Measurements from ENCODE around the gene ADAMTS17. TPM values are rescaled to one million over a fixed set of nuclear protein-coding genes. Genes with fewer than 3 reads are reported as not detected.
A peak's percentile ranks its signal among the peaks of the same experiment; 100 is the strongest.
"Not testable (repeated sequence)": the region's sequence is repeated elsewhere in the genome, so short reads cannot be mapped to it uniquely, and the experiment has no call there.

The ADAMTS17 gene
- total and polyA plus RNA-seq, 9 donors, result 3.1 to 8.2 (median 5.2) TPM

GRCh38 chr15:99928429-99928981 is 413.3 kb downstream of the ADAMTS17 start:
- Histone ChIP-seq H3K27me3 (ENCODE audit: control insufficient read depth, insufficient read depth, low read length) (peaks cover 4% of the 10 kb centered on the region), H3K36me3 (ENCODE audit: control insufficient read depth, insufficient read depth, low read length) (no peaks in the 10 kb centered on the region), H3K27ac (ENCODE audit: low read length) (peak overlapping the region; percentile 81), H3K9me3 (replicated peaks; ENCODE audit: control insufficient read depth, low read depth, low read length) (no peaks in the 10 kb centered on the region), H3K4me3 (ENCODE audit: low read length) (peak overlapping the region; percentile 30), H3K4me1 (ENCODE audit: control insufficient read depth, insufficient read depth, low read length) (peaks cover 22% of the 10 kb centered on the region)
- DNase-seq, result peak; percentile 91
- WGBS (ENCODE audit: insufficient coverage), result 2% methylated on average over 33 of the region's 38 CpGs

- H3K4me3 ChIP-seq (ENCODE audit: low read length); H3K9me3 ChIP-seq (replicated peaks; ENCODE audit: control insufficient read depth, low read depth, low read length); H3K27ac ChIP-seq (ENCODE audit: low read length); H3K27me3 ChIP-seq (ENCODE audit: control insufficient read depth, insufficient read depth, low read length); H3K36me3 ChIP-seq (ENCODE audit: control insufficient read depth, insufficient read depth, low read length); DNase-seq: not testable (repeated sequence)
- WGBS (ENCODE audit: insufficient coverage), result no CpG with 5 or more reads among the region's 48 CpGs
- H3K4me1 ChIP-seq (ENCODE audit: control insufficient read depth, insufficient read depth, low read length), result peaks cover 12% of the 10 kb centered on the region
These were observed 415.2 kb downstream of the ADAMTS17 start for GRCh38 chr15:99926532-99926931.

DNA sequence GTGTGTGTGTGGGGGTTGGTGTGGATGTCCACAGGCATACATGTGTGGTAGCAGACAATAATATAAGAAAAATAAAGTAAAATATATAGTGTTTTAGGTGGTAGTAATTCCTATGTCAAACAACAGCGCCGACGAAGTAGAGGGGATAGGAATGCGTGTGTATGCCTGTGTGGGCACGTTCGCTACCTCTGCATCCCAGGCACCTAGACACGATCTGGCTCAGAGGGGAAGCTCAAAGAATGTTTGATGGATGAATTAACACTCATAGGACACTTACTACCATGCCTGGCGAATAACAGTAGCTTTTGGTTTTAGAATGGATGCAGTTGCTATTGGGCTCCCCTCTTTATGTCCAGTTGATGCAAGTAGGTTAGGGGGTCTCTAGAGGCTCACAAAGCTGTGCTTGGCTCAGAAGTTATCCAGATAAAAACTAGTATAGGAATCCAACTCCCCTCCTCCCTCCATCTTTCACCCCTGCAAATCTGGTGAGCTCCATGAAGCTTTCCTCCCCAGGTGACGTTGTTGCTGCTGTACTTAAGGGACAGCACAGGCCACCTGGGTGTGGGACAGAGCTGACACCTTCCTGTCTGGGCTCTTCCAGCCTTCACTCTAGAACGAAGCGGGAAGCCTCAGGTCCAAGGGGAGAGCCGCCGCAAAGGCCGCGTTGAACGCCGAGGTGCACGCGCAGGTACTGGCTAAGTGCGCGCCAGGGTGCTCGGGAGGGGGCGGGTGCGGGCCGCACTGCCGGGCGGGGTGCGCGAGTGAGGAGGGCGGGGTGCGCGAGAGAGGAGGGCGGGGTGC is 415.9 kb downstream of the ADAMTS17 start:
- Histone ChIP-seq H3K4me1 (ENCODE audit: control insufficient read depth, insufficient read depth, low read length) (peaks cover 13% of the 10 kb centered on the region), H3K27me3 (ENCODE audit: control insufficient read depth, insufficient read depth, low read length) (peaks cover 4% of the 10 kb centered on the region), H3K27ac (ENCODE audit: low read length) (peak overlapping the region; percentile 74), H3K9me3 (replicated peaks; ENCODE audit: control insufficient read depth, low read depth, low read length) (no peaks in the 10 kb centered on the region), H3K36me3 (ENCODE audit: control insufficient read depth, insufficient read depth, low read length) (no peaks in the 10 kb centered on the region), H3K4me3 (ENCODE audit: low read length) (peak overlapping the region; percentile 41)
- WGBS (ENCODE audit: insufficient coverage), result 14% methylated on average over 15 of the region's 33 CpGs
- peak; percentile 73 for DNase-seq

DNA sequence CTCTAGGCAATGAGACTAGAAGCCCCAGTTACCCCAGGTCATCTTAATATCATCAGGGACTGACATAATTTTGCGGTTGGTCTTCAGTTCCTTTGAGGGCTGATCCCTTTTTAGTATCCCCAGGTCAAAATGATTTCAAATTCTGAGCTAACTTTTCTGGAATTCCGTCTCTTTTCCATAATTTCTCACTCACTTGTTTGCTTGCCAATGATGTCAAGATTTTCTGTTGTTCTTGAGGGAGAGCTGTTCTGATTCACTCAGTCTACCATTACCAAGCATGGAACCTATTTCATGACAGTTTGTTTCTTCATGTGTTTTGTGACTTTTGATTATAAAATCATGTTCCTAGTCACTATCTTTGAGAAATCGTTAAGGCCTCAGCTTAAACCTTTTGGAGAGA is 418.1 kb downstream of the ADAMTS17 start:
- Histone ChIP-seq H3K27me3 (ENCODE audit: control insufficient read depth, insufficient read depth, low read length) (peaks cover 5% of the 10 kb centered on the region), H3K4me1 (ENCODE audit: control insufficient read depth, insufficient read depth, low read length) (peaks cover 13% of the 10 kb centered on the region), H3K36me3 (ENCODE audit: control insufficient read depth, insufficient read depth, low read length) (no peaks in the 10 kb centered on the region), H3K4me3 (ENCODE audit: low read length) (no peak overlapping the region), H3K9me3 (replicated peaks; ENCODE audit: control insufficient read depth, low read depth, low read length) (no peaks in the 10 kb centered on the region), H3K27ac (ENCODE audit: low read length) (no peak overlapping the region)
- WGBS (ENCODE audit: insufficient coverage), result no CpG with 5 or more reads among the region's 3 CpGs
- peak; percentile 71 for DNase-seq

Other genes with a start within 250 kb of the ADAMTS17 start
- 0.58 TPM for gene CERS3, start 187.0 kb upstream of the ADAMTS17 start, total RNA-seq
- 1 to 10 TPM in 6 of 8 donors, under 1 TPM in 2; 0.48 to 4.0 (median 1.7) TPM for gene CERS3, start 187.0 kb upstream of the ADAMTS17 start, polyA plus RNA-seq (ENCODE audit: insufficient read depth in 1 of 8, insufficient read length in 8 of 8, low replicate concordance in 1 of 8)